ENCODE measurements around the gene BAHCC1. TPM values are rescaled to one million over a fixed set of nuclear protein-coding genes. Genes with fewer than 3 reads are reported as not detected.

The BAHCC1 gene
- total RNA-seq, 1 experiment from 2014 or later, result 33.7 TPM

GRCh38 chr17:81390029-81390872 lies 5.0 kb upstream of the BAHCC1 start:
- intact Hi-C loops (cut with micrococcal nuclease; ENCODE audit: unreplicated experiment), result loop anchor here (10.0 kb wide), 1 partner anchor 175 kb away; no protein-coding TSS in a partner anchor

GRCh38 chr17:81390873-81391255 lies 4.4 kb upstream of the BAHCC1 start:
- POLR2A ChIA-PET (ENCODE audit: unreplicated experiment), result no interaction called here
- no peaks in the 10 kb centered on the region for H3K27me3 ChIP-seq (ENCODE audit: insufficient read depth, low read depth)
- TF ChIP-seq EZH2 (IDR thresholded peaks at IDR 0.05; ENCODE audit: low read depth), result no peak
- TF ChIP-seq, protein P1, sequence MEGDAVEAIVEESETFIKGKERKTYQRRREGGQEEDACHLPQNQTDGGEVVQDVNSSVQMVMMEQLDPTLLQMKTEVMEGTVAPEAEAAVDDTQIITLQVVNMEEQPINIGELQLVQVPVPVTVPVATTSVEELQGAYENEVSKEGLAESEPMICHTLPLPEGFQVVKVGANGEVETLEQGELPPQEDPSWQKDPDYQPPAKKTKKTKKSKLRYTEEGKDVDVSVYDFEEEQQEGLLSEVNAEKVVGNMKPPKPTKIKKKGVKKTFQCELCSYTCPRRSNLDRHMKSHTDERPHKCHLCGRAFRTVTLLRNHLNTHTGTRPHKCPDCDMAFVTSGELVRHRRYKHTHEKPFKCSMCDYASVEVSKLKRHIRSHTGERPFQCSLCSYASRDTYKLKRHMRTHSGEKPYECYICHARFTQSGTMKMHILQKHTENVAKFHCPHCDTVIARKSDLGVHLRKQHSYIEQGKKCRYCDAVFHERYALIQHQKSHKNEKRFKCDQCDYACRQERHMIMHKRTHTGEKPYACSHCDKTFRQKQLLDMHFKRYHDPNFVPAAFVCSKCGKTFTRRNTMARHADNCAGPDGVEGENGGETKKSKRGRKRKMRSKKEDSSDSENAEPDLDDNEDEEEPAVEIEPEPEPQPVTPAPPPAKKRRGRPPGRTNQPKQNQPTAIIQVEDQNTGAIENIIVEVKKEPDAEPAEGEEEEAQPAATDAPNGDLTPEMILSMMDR (conservative IDR thresholded peaks at IDR 0.05), result no peak
- H3K9me3 ChIP-seq (ENCODE audit: insufficient read depth, low read depth), result no peaks in the 10 kb centered on the region
- peaks cover 15% of the 10 kb centered on the region for H3K4me1 ChIP-seq (replicated peaks; ENCODE audit: insufficient read depth)
- H2AFZ ChIP-seq, result no peak overlapping the region
- H3K27ac ChIP-seq, result no peak overlapping the region
- no peak for DNase-seq
- H3K9me2 ChIP-seq (ENCODE audit: insufficient read depth), result no peaks in the 10 kb centered on the region
- H3K79me2 ChIP-seq (ENCODE audit: low read depth), result peaks cover 14% of the 10 kb centered on the region
- no peaks in the 10 kb centered on the region for H4K20me1 ChIP-seq (ENCODE audit: insufficient read depth)
- H3F3A ChIP-seq (ENCODE audit: insufficient read depth, low read depth), result peaks cover 7% of the 10 kb centered on the region; the same call in 1 of the 2 replicates
- H3K4me2 ChIP-seq, result no peak overlapping the region
- H3K4me3 ChIP-seq, result no peak overlapping the region
- no peaks in the 10 kb centered on the region for H3K36me3 ChIP-seq (ENCODE audit: low read depth)
- BruUV-seq (replicated peaks), result no TSS peak
- CTCF ChIA-PET, result no interaction called here
- intact Hi-C loops (cut with micrococcal nuclease; ENCODE audit: unreplicated experiment), result loop anchor here (10.0 kb wide), 1 partner anchor 174 kb away; no protein-coding TSS in a partner anchor

More at GRCh38 chr17:81390029-81390872, 5.0 kb upstream of the BAHCC1 start:
- Histone ChIP-seq H3K79me2 (ENCODE audit: low read depth) (peaks cover 10% of the 10 kb centered on the region), H3K27me3 (ENCODE audit: insufficient read depth, low read depth) (no peaks in the 10 kb centered on the region), H4K20me1 (ENCODE audit: insufficient read depth) (no peaks in the 10 kb centered on the region), H3K4me1 (replicated peaks; ENCODE audit: insufficient read depth) (peaks cover 15% of the 10 kb centered on the region), H3K4me3 (no peak overlapping the region), H3F3A (ENCODE audit: insufficient read depth, low read depth) (peaks cover 7% of the 10 kb centered on the region; the same call in 1 of the 2 replicates), H3K9me2 (ENCODE audit: insufficient read depth) (no peaks in the 10 kb centered on the region), H2AFZ (no peak overlapping the region), H3K36me3 (ENCODE audit: low read depth) (no peaks in the 10 kb centered on the region), H3K27ac (no peak overlapping the region), H3K9me3 (ENCODE audit: insufficient read depth, low read depth) (no peaks in the 10 kb centered on the region), H3K4me2 (no peak overlapping the region)
- TF ChIP-seq EZH2 (IDR thresholded peaks at IDR 0.05; ENCODE audit: low read depth), result no peak
- TF ChIP-seq, protein P1 (conservative IDR thresholded peaks at IDR 0.05), result no peak
- CTCF ChIA-PET, result no interaction called here
- no peak for DNase-seq
- POLR2A ChIA-PET (ENCODE audit: unreplicated experiment), result no interaction called here
- BruUV-seq (replicated peaks), result no TSS peak

GRCh38 chr17:81391293-81391935 lies 3.8 kb upstream of the BAHCC1 start:
- Histone ChIP-seq H3K9me2 (ENCODE audit: insufficient read depth) (no peaks in the 10 kb centered on the region), H3K4me2 (no peak overlapping the region), H3K27me3 (ENCODE audit: insufficient read depth, low read depth) (no peaks in the 10 kb centered on the region), H3F3A (ENCODE audit: insufficient read depth, low read depth) (peaks cover 7% of the 10 kb centered on the region; the same call in 1 of the 2 replicates), H2AFZ (no peak overlapping the region), H3K36me3 (ENCODE audit: low read depth) (no peaks in the 10 kb centered on the region), H4K20me1 (ENCODE audit: insufficient read depth) (no peaks in the 10 kb centered on the region), H3K4me3 (no peak overlapping the region), H3K9me3 (ENCODE audit: insufficient read depth, low read depth) (no peaks in the 10 kb centered on the region), H3K79me2 (ENCODE audit: low read depth) (peaks cover 19% of the 10 kb centered on the region), H3K4me1 (replicated peaks; ENCODE audit: insufficient read depth) (peaks cover 15% of the 10 kb centered on the region), H3K27ac (no peak overlapping the region)
- DNase-seq, result no peak
- ChIA-PET POLR2A (ENCODE audit: unreplicated experiment) (no interaction called here), CTCF (no interaction called here)
- intact Hi-C loops (cut with micrococcal nuclease; ENCODE audit: unreplicated experiment), result loop anchor here (10.0 kb wide), 1 partner anchor 173 kb away; no protein-coding TSS in a partner anchor
- BruUV-seq (replicated peaks), result no TSS peak
- TF ChIP-seq, protein P1 (conservative IDR thresholded peaks at IDR 0.05), result no peak
- no peak for TF ChIP-seq EZH2 (IDR thresholded peaks at IDR 0.05; ENCODE audit: low read depth)
